ENCODE measurements around the gene CERK.

The CERK gene

GRCh38 chr22:46703171-46703995, 34.7 kb downstream of the CERK start:
- no peak for DNase-seq

DNA sequence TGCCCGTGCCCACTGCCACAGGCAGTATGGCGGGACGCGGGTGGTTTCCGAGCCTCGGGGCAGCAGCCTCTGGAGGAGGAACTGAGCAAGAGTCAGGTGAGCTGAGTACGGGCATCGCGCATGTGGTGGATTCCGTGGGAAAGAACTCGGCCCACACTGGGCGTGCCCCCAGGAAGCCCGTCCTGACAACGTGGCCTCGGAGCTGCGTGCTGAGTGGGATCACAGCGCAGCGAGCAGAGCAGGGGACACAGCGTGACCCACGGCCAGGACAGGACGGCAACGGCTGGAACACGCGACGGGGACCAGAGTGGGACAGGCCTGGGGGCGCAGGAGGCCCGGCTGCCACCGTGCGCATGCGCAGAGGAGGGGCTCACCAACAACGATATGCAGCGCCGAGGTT, 36.8 kb downstream of the CERK start:
- no peak for DNase-seq

DNA sequence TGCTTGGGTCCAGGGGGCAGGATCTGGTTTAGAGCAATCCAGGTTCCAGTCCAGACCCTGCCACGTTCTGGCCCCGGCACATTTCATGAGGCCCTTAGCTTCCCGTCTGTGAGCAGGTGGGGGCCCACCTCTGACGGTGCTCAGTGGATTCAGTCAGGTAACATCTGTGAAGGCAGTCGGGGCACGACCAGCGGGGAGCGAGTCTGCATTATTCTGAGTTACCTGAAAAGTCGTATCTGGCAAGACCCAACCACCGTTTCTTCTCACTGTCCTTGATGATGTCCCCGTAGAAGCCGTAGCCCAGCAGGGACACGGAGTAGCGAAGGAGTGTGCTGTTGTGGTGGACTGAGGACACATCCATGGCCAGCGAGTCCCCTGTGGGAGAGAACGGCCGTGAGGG, 39.0 kb downstream of the CERK start:
- no peak for DNase-seq

DNA sequence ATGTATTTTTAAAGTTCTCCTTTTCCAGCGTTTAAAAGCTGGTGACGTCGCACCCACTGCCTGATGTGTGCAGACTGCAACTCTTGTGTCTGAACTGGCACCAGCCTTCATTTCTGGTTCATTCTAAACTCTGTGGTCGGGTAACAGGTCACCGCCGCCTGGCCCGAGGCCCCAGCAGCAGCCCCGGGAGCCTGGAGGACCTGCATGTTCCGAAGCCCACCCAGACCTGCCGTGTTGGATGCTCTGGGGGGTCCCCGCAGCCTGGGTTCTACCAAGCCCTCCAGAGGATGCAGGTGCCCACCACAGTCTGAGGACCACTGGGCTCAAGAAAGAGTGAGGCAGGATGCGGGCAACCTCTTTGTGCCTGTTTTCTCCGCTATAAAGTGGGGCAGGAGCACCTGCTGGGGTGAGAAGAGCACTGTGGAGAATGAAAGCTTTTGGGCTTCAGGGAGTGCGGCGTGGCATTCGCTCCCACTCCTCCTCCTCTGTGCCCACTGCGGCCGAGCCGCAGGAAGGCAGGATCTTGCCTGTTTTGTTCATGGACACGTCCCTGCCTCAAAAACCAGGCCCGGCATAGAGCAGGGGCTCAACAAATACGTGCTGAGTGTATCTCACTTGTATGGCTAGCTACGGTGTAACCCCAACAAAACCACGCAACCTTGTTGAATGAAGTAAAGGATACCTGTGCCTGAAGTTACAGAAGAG, 40.1 kb downstream of the CERK start:
- DNase-seq = no peak

DNA sequence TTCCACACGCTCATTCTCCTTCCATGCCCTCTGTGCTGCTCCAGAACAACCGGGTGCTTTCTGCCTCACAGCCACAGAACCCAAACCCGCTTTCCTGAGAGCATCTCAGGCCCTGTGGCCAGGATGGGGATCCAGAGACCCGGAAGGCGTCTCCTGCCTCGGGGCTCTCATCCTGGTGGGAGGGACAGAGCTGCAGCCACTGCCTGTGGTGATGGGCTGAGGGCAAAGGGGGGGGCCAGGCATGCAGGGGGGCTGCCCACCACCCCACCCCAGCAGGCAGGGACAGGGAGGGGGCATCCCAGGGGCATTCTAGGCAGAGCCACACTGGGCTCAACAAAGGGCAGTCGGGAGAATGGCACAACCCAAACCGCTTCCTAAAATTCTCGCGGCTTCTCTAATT, 41.4 kb downstream of the CERK start:
- DNase-seq = no peak

- no peak for DNase-seq
These were observed 41.9 kb downstream of the CERK start for GRCh38 chr22:46696229-46696518.

- no peak for DNase-seq
These were observed 42.5 kb downstream of the CERK start for GRCh38 chr22:46695346-46696228.

- no peak for DNase-seq
These were observed 43.5 kb downstream of the CERK start for GRCh38 chr22:46694416-46695170.

GRCh38 chr22:46693634-46694415, 44.2 kb downstream of the CERK start:
- DNase-seq = peak in 1 of 51 donors; percentile 44

DNA sequence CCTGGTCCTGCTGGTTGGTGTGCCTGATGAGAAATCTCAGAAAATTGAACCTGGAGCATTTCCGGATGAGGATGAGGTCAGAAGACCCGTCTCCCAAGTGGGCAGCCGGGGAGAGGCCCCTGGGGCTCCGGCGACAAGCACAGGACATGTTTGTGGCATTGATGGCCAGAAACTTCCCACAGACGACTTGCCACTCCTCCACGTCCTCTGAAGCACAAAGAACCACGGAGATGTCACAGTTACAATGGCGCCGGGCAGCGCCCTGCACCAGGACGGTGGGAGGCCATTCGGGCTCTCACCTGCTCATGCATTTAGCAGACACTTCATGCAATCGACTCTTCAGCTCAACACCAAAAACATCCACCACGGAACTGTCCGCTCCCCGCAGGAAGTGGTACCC, 46.5 kb downstream of the CERK start:
- DNase-seq = no peak

DNA sequence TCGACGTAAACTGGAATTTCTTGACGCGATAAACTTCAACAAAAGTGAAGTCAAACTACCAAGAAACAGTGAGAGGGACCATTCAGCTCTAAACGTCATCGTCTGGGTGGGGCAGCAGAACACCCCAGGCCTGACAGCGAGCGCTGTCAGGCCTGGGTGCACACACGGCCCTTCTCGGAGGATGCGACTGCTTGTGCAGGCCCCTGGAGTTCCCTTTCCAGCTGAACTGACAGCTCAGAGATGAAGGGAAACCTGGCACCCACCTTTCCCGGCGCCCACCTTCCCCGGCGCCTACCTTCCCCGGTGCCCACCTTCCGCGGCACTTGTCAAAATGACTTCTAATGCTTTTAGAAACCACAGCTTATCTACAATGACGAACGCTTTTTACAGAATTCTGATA, 47.9 kb downstream of the CERK start:
- no peak for DNase-seq

- DNase-seq = no peak
These were observed 49.1 kb downstream of the CERK start for GRCh38 chr22:46688949-46689348.

GRCh38 chr22:46687460-46687859, 50.6 kb downstream of the CERK start:
- DNase-seq = no peak

GRCh38 chr22:46687048-46687444, 51.0 kb downstream of the CERK start:
- no peak for DNase-seq

DNA sequence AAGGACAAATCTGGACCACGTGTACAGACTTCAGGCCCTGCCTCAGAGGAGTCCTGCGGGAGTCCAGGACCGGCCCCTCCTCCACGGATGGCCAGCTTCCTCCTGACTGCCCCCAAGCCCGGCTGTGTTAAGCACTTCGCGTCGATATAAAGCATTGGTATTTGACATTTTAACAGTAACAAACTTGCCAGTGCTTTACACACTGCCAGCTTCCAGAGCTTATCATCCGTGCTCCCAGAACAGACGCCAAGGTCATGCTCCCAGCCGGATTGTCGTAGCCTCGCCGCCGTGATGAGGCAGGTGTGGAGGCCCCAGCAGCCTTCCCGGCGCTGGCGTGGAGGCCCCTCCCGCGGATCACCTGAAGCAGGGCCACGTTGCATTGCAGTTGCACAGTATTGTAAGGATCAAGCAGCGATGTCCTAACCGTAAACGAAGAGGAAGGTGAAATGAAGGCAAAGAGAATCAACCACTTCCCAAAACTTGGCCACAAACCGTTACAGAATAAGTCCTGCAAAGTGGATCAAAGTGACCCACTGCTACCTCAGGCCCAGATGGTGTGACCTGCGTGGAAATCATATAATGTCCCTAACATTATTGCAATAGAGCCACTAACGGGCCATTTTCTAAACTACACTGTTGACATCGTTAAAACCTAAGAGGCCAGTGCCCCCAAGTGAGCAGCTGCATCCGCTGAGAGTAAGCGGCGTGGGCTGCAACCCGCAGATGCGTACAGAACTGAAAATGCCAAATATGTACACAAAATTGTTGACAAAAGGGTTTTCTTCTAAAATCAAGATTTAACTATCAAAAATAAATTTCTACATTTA, 51.6 kb downstream of the CERK start:
- DNase-seq = no peak

GRCh38 chr22:46684706-46685105, 53.3 kb downstream of the CERK start:
- no peak for DNase-seq

DNA sequence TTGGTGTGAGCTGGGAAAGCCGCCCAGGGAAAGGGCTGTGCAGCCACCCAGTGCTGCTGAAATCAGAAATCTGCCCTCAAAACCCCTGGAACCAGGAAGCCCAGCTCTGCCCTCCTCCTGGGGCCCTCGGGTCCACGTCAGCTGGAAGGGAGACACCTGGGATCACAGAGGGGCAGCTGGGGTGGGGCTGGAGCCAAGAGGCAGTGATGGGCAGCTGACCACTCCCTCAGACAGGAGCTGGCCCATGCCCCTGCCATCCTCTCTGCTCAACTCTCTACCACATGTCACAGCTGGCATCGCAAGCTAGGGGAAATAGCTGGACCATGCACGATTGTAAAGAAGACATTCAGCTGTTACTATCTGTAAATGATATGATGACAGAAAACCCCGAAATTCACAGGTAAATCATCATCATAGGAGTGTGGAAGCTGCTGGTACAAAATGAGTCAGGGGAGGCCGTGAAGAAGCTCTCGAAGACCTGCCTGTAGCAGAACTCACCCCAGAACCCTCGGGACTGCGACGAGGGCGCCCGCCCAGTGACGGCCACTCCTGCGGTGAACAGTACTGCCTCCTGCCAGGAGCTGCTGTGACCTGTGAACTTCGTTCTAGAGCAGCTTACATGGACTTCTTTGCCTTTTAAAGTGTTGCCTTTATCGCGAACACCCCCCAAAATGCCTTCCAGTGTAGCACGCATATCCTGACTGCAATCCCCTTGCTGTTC, 55.9 kb downstream of the CERK start:
- no peak for DNase-seq

DNA sequence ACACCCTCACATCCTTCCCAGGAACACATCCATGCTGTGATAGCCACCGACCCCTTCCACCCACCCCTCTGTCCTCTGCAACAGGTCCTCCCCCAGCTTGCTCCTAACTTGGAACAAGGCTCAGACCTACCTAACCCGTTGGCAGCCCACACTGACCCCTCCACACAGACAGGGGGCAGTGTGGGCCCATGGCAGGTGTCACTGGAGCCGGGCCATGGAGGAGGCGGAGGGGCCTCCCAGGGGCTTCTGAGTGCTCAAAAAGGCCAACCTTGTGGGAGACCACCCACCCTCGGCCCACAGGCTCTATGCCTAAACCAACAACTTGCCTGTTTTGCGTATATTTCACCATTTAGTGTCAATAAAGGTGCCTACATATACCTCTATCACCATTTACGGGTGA, 57.0 kb downstream of the CERK start:
- DNase-seq = no peak

- no peak for DNase-seq
These were observed 58.3 kb downstream of the CERK start for GRCh38 chr22:46679706-46680269.

Measured in hypothalamus (tissue), 51 donors.